ENCODE data around the gene MYL6. TPM values are rescaled to one million over a fixed set of nuclear protein-coding genes. Genes with fewer than 3 reads are reported as not detected.

Gene MYL6
- polyA plus RNA-seq, 2 donors = 1,769 to 2,908 TPM

- WGBS, 2 donors = 58 to 62% methylated on average over 13 of the region's 13 CpGs
- H3K27ac ChIP-seq (ENCODE audit: low read depth in 2 of 2, low read length in 1 of 2) = no peak overlapping the region
- H3K4me3 ChIP-seq (ENCODE audit: low read depth in 1 of 2, low read length in 2 of 2) = no peak overlapping the region
- no peaks in the 10 kb centered on the region for H3K9me3 ChIP-seq (ENCODE audit: control insufficient read depth in 2 of 2, insufficient read depth in 1 of 2, low read depth in 1 of 2, low read length in 1 of 2)
- H3K36me3 ChIP-seq (ENCODE audit: control insufficient read depth in 2 of 2, insufficient read depth in 2 of 2, low read length in 1 of 2) = peaks cover 14 to 22% of the 10 kb centered on the region in 2 donors
- H3K27me3 ChIP-seq (ENCODE audit: control insufficient read depth in 1 of 2, insufficient read depth in 2 of 2, low read length in 2 of 2) = no peaks in the 10 kb centered on the region
- peaks cover 0 to 3% of the 10 kb centered on the region in 2 donors for H3K4me1 ChIP-seq (ENCODE audit: control insufficient read depth in 2 of 2, insufficient read depth in 2 of 2, low read length in 1 of 2)
Observed at GRCh38 chr12:56146492-56147460, 11.4 kb upstream of the MYL6 start.

GRCh38 chr12:56150563-56150962 lies 7.6 kb upstream of the MYL6 start:
- no peak overlapping the region for H3K4me3 ChIP-seq (ENCODE audit: low read depth in 1 of 2, low read length in 2 of 2)
- 63 to 64% methylated on average over 3 of the region's 3 CpGs for WGBS, 2 donors
- no peaks in the 10 kb centered on the region for H3K27me3 ChIP-seq (ENCODE audit: control insufficient read depth in 1 of 2, insufficient read depth in 2 of 2, low read length in 2 of 2)
- no peaks in the 10 kb centered on the region for H3K9me3 ChIP-seq (ENCODE audit: control insufficient read depth in 2 of 2, insufficient read depth in 1 of 2, low read depth in 1 of 2, low read length in 1 of 2)
- peaks cover 0 to 3% of the 10 kb centered on the region in 2 donors for H3K4me1 ChIP-seq (ENCODE audit: control insufficient read depth in 2 of 2, insufficient read depth in 2 of 2, low read length in 1 of 2)
- H3K27ac ChIP-seq (ENCODE audit: low read depth in 2 of 2, low read length in 1 of 2) = no peak overlapping the region
- H3K36me3 ChIP-seq (ENCODE audit: control insufficient read depth in 2 of 2, insufficient read depth in 2 of 2, low read length in 1 of 2) = peaks cover 0 to 2% of the 10 kb centered on the region in 2 donors

- Histone ChIP-seq H3K4me1 (ENCODE audit: control insufficient read depth in 2 of 2, insufficient read depth in 2 of 2, low read length in 1 of 2) (peaks cover 0 to 3% of the 10 kb centered on the region in 2 donors), H3K27ac (ENCODE audit: low read depth in 2 of 2, low read length in 1 of 2) (peak overlapping the region; percentile 94 to 100), H3K27me3 (ENCODE audit: control insufficient read depth in 1 of 2, insufficient read depth in 2 of 2, low read length in 2 of 2) (no peaks in the 10 kb centered on the region), H3K36me3 (ENCODE audit: control insufficient read depth in 2 of 2, insufficient read depth in 2 of 2, low read length in 1 of 2) (peaks cover 0 to 2% of the 10 kb centered on the region in 2 donors), H3K9me3 (ENCODE audit: control insufficient read depth in 2 of 2, insufficient read depth in 1 of 2, low read depth in 1 of 2, low read length in 1 of 2) (no peaks in the 10 kb centered on the region), H3K4me3 (ENCODE audit: low read depth in 1 of 2, low read length in 2 of 2) (peak overlapping the region; percentile 50 to 66)
- 5 to 7% methylated on average over 12 of the region's 12 CpGs for WGBS, 2 donors
Observed at GRCh38 chr12:56151672-56152131, 6.5 kb upstream of the MYL6 start.

GRCh38 chr12:56152132-56152755 lies 5.9 kb upstream of the MYL6 start, which contains the start of gene MYL6B:
Gene MYL6B (plus strand): TSS chr12:56152587. CDS start chr12:56153919, 1,332 bp downstream.
- 0 to 1% methylated on average over 37 of the region's 37 CpGs for WGBS, 2 donors
- H3K4me1 ChIP-seq (ENCODE audit: control insufficient read depth in 2 of 2, insufficient read depth in 2 of 2, low read length in 1 of 2) = peaks cover 0 to 3% of the 10 kb centered on the region in 2 donors

GRCh38 chr12:56152756-56153677 lies 5.1 kb upstream of the MYL6 start:
- WGBS, 2 donors = 9 to 11% methylated on average over 8 of the region's 8 CpGs
- Histone ChIP-seq H3K27ac (ENCODE audit: low read depth in 2 of 2, low read length in 1 of 2) (peak overlapping the region; percentile 44 to 100), H3K36me3 (ENCODE audit: control insufficient read depth in 2 of 2, insufficient read depth in 2 of 2, low read length in 1 of 2) (peaks cover 0 to 2% of the 10 kb centered on the region in 2 donors), H3K27me3 (ENCODE audit: control insufficient read depth in 1 of 2, insufficient read depth in 2 of 2, low read length in 2 of 2) (no peaks in the 10 kb centered on the region), H3K4me3 (ENCODE audit: low read depth in 1 of 2, low read length in 2 of 2) (peak overlapping the region; percentile 50 to 66), H3K9me3 (ENCODE audit: control insufficient read depth in 2 of 2, insufficient read depth in 1 of 2, low read depth in 1 of 2, low read length in 1 of 2) (no peaks in the 10 kb centered on the region), H3K4me1 (ENCODE audit: control insufficient read depth in 2 of 2, insufficient read depth in 2 of 2, low read length in 1 of 2) (peaks cover 0 to 3% of the 10 kb centered on the region in 2 donors)

More at GRCh38 chr12:56152132-56152755, 5.9 kb upstream of the MYL6 start, which contains the start of gene MYL6B:
- Histone ChIP-seq H3K27me3 (ENCODE audit: control insufficient read depth in 1 of 2, insufficient read depth in 2 of 2, low read length in 2 of 2) (no peaks in the 10 kb centered on the region), H3K36me3 (ENCODE audit: control insufficient read depth in 2 of 2, insufficient read depth in 2 of 2, low read length in 1 of 2) (peaks cover 0 to 2% of the 10 kb centered on the region in 2 donors), H3K4me3 (ENCODE audit: low read depth in 1 of 2, low read length in 2 of 2) (peak within 1 kb of the TSS; percentile 50 to 66), H3K9me3 (ENCODE audit: control insufficient read depth in 2 of 2, insufficient read depth in 1 of 2, low read depth in 1 of 2, low read length in 1 of 2) (no peaks in the 10 kb centered on the region), H3K27ac (ENCODE audit: low read depth in 2 of 2, low read length in 1 of 2) (peak within 1 kb of the TSS; percentile 94 to 100)

GRCh38 chr12:56153678-56154065 lies 4.5 kb upstream of the MYL6 start:
- Histone ChIP-seq H3K4me1 (ENCODE audit: control insufficient read depth in 2 of 2, insufficient read depth in 2 of 2, low read length in 1 of 2) (peaks cover 0 to 3% of the 10 kb centered on the region in 2 donors), H3K36me3 (ENCODE audit: control insufficient read depth in 2 of 2, insufficient read depth in 2 of 2, low read length in 1 of 2) (peaks cover 0 to 2% of the 10 kb centered on the region in 2 donors)
- WGBS, 2 donors = 75 to 76% methylated on average over 5 of the region's 5 CpGs

GRCh38 chr12:56154246-56154771 lies 3.9 kb upstream of the MYL6 start:
- Histone ChIP-seq H3K27me3 (ENCODE audit: control insufficient read depth in 1 of 2, insufficient read depth in 2 of 2, low read length in 2 of 2) (no peaks in the 10 kb centered on the region), H3K4me3 (ENCODE audit: low read depth in 1 of 2, low read length in 2 of 2) (no peak overlapping the region), H3K36me3 (ENCODE audit: control insufficient read depth in 2 of 2, insufficient read depth in 2 of 2, low read length in 1 of 2) (peaks cover 0 to 2% of the 10 kb centered on the region in 2 donors), H3K4me1 (ENCODE audit: control insufficient read depth in 2 of 2, insufficient read depth in 2 of 2, low read length in 1 of 2) (peaks cover 0 to 3% of the 10 kb centered on the region in 2 donors), H3K9me3 (ENCODE audit: control insufficient read depth in 2 of 2, insufficient read depth in 1 of 2, low read depth in 1 of 2, low read length in 1 of 2) (no peaks in the 10 kb centered on the region), H3K27ac (ENCODE audit: low read depth in 2 of 2, low read length in 1 of 2) (no peak overlapping the region)
- WGBS, 2 donors = 92% methylated on average over 1 of the region's 1 CpG

More at GRCh38 chr12:56153678-56154065, 4.5 kb upstream of the MYL6 start:
- Histone ChIP-seq H3K4me3 (ENCODE audit: low read depth in 1 of 2, low read length in 2 of 2) (no peak overlapping the region), H3K9me3 (ENCODE audit: control insufficient read depth in 2 of 2, insufficient read depth in 1 of 2, low read depth in 1 of 2, low read length in 1 of 2) (no peaks in the 10 kb centered on the region), H3K27ac (ENCODE audit: low read depth in 2 of 2, low read length in 1 of 2) (no peak overlapping the region), H3K27me3 (ENCODE audit: control insufficient read depth in 1 of 2, insufficient read depth in 2 of 2, low read length in 2 of 2) (no peaks in the 10 kb centered on the region)

GRCh38 chr12:56154818-56155217 lies 3.3 kb upstream of the MYL6 start:
- H3K4me3 ChIP-seq (ENCODE audit: low read depth in 1 of 2, low read length in 2 of 2) = no peak overlapping the region
- WGBS, 2 donors = 89% methylated on average over 5 of the region's 5 CpGs

More at GRCh38 chr12:56154818-56155217, 3.3 kb upstream of the MYL6 start:
- Histone ChIP-seq H3K4me1 (ENCODE audit: control insufficient read depth in 2 of 2, insufficient read depth in 2 of 2, low read length in 1 of 2) (peaks cover 0 to 4% of the 10 kb centered on the region in 2 donors), H3K36me3 (ENCODE audit: control insufficient read depth in 2 of 2, insufficient read depth in 2 of 2, low read length in 1 of 2) (peaks cover 2 to 3% of the 10 kb centered on the region in 2 donors), H3K27ac (ENCODE audit: low read depth in 2 of 2, low read length in 1 of 2) (no peak overlapping the region), H3K27me3 (ENCODE audit: control insufficient read depth in 1 of 2, insufficient read depth in 2 of 2, low read length in 2 of 2) (no peaks in the 10 kb centered on the region), H3K9me3 (ENCODE audit: control insufficient read depth in 2 of 2, insufficient read depth in 1 of 2, low read depth in 1 of 2, low read length in 1 of 2) (no peaks in the 10 kb centered on the region)
